ENCODE measurements around the gene GPR21. TPM values are rescaled to one million over a fixed set of nuclear protein-coding genes. Genes with fewer than 3 reads are reported as not detected.

GPR21 gene
- total RNA-seq, 1 experiment from 2014 or later, result 1.1 TPM

DNA sequence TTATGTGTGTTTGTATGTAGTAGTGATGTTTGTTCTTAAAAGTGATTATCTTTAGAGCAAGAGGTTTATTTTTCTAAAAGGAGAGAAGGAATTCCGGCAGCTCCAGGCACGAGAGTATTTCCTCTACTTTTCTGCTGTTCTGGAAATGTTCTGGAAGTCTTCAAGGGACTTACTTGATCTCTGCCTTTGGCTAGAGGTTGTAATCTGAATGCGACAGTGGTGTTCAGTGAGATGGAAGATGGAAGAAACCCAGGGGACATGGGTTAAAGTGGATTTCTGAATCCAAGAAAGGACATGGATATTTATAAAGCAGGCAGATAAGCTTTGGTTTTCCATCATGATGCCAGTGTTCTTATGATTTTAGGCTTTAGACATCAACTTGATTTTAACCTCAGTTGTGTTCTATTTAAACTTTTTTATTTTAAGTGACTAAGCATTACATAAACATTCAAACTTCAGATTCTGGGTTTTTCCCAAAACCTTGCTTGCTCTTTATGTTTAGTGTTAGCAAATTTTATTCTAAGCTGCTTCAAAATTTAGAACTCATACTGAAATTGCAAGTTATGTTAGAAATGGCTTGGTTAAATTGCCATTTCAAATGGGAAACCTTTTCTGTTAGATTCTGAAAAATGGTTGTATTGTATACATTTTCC, 3.6 kb downstream of the GPR21 start:
- Histone ChIP-seq H3K36me3 (ENCODE audit: control insufficient read depth in 1 of 2, insufficient read depth in 2 of 2, low read length in 2 of 2) (no peaks in the 10 kb centered on the region), H3K9ac (ENCODE audit: low read length) (no peak overlapping the region), H3K4me1 (ENCODE audit: control insufficient read depth in 1 of 2, insufficient read depth in 2 of 2, low read length in 2 of 2) (no peaks in the 10 kb centered on the region), H3K27ac (ENCODE audit: low read depth, low read length) (no peak overlapping the region), H3K9me2 (ENCODE audit: insufficient read depth) (no peaks in the 10 kb centered on the region), H2AFZ (ENCODE audit: low read depth, low read length, poor library complexity, severe bottlenecking) (no peak overlapping the region), H4K20me1 (ENCODE audit: insufficient read depth) (no peaks in the 10 kb centered on the region), H3K4me3 (replicated peaks in 1 of 2; ENCODE audit: low read depth in 1 of 2, low read length in 2 of 2) (no peak overlapping the region), H3K9me3 (ENCODE audit: control insufficient read depth in 1 of 2, insufficient read depth in 1 of 2, low read depth in 1 of 2, low read length in 2 of 2) (no peaks in the 10 kb centered on the region), H3K79me2 (ENCODE audit: insufficient read depth, low read length) (no peaks in the 10 kb centered on the region), H3K27me3 (ENCODE audit: insufficient read depth, low read length) (no peaks in the 10 kb centered on the region), H3K4me2 (ENCODE audit: low read length) (no peak overlapping the region)
- ChIA-PET CTCF (no interaction called here), POLR2A (no interaction called here), RAD21 (ENCODE audit: low non-redundant PET in 1 of 2, low total read pairs in 2 of 2, uncharacterized antibody in 2 of 2, unreplicated experiment in 2 of 2) (no interaction called here)
- no peak for DNase-seq (ENCODE audit: low read depth, low spot score)
- intact Hi-C loops (cut with micrococcal nuclease), result no loop called here
- BruUV-seq (replicated peaks), result no TSS peak
- no peak for ATAC-seq
- TF ChIP-seq SRF (IDR thresholded peaks at IDR 0.05; ENCODE audit: low read depth), result no peak
- TF ChIP-seq EGR1 (IDR thresholded peaks at IDR 0.05; ENCODE audit: low read depth), result no peak
- TF ChIP-seq SIN3A (IDR thresholded peaks at IDR 0.05; ENCODE audit: low read depth), result no peak
- no peak for TF ChIP-seq SP1 (IDR thresholded peaks at IDR 0.05; ENCODE audit: low read depth)
- no peak for TF ChIP-seq ATF3 (IDR thresholded peaks at IDR 0.05)
- TF ChIP-seq, protein P1, sequence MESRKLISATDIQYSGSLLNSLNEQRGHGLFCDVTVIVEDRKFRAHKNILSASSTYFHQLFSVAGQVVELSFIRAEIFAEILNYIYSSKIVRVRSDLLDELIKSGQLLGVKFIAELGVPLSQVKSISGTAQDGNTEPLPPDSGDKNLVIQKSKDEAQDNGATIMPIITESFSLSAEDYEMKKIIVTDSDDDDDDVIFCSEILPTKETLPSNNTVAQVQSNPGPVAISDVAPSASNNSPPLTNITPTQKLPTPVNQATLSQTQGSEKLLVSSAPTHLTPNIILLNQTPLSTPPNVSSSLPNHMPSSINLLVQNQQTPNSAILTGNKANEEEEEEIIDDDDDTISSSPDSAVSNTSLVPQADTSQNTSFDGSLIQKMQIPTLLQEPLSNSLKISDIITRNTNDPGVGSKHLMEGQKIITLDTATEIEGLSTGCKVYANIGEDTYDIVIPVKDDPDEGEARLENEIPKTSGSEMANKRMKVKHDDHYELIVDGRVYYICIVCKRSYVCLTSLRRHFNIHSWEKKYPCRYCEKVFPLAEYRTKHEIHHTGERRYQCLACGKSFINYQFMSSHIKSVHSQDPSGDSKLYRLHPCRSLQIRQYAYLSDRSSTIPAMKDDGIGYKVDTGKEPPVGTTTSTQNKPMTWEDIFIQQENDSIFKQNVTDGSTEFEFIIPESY (IDR thresholded peaks at IDR 0.05; ENCODE audit: extremely low read depth, insufficient replicate concordance, low read length), result no peak
- TF ChIP-seq REST (IDR thresholded peaks at IDR 0.05; ENCODE audit: low read depth), result no peak

Data from HCT116 (cell line).